ENCODE measurements around the gene LSM12. TPM values are rescaled to one million over a fixed set of nuclear protein-coding genes. Genes with fewer than 3 reads are reported as not detected.
"Not testable (repeated sequence)": the region's sequence is repeated elsewhere in the genome, so short reads cannot be mapped to it uniquely, and the experiment has no call there.

LSM12 gene
- polyA plus RNA-seq, 4 donors = 38.6 to 43.5 (median 40.2) TPM

- DNase-seq (ENCODE audit: low read depth in 4 of 4, low spot score in 2 of 4) = no peak
These were observed 17.0 kb downstream of the LSM12 start for GRCh38 chr17:44049294-44050060.

DNA sequence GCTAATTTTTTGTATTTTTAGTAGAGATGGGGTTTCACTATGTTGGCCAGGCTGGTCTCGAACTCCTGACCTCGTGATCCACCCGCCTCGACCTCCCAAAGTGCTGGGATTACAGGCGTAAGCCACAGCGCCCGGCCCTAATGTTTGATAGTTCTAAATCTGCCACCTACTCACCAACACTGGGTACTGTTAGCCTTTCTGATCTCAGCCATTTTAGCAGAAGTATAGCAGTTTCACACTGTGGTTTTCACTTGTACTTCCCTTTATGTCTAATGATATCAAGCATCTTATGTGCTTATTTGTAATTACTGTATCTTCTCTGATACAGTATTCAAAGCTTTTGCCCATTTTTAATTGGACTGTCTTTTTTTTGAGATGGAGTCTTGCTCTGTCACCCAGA is 19.6 kb downstream of the LSM12 start:
- not testable (repeated sequence) for DNase-seq (ENCODE audit: low read depth in 4 of 4, low spot score in 2 of 4)

GRCh38 chr17:44045486-44045885 is 21.0 kb downstream of the LSM12 start:
- DNase-seq (ENCODE audit: low read depth in 4 of 4, low spot score in 2 of 4) = no peak

- DNase-seq (ENCODE audit: low read depth in 4 of 4, low spot score in 2 of 4) = no peak
These were observed 22.4 kb downstream of the LSM12 start for GRCh38 chr17:44044071-44044470.

GRCh38 chr17:44043272-44043696 is 23.2 kb downstream of the LSM12 start:
- no peak for DNase-seq (ENCODE audit: low read depth in 4 of 4, low spot score in 2 of 4)

GRCh38 chr17:44039829-44040635 is 26.4 kb downstream of the LSM12 start:
- DNase-seq (ENCODE audit: low read depth in 4 of 4, low spot score in 2 of 4) = no peak

- no peak for DNase-seq (ENCODE audit: low read depth in 4 of 4, low spot score in 2 of 4)
These were observed 27.9 kb downstream of the LSM12 start for GRCh38 chr17:44038604-44039011.

- DNase-seq (ENCODE audit: low read depth in 4 of 4, low spot score in 2 of 4) = no peak
These were observed 29.0 kb downstream of the LSM12 start for GRCh38 chr17:44037471-44037870.

GRCh38 chr17:44034688-44035087 is 31.8 kb downstream of the LSM12 start:
- DNase-seq (ENCODE audit: low read depth in 4 of 4, low spot score in 2 of 4) = not testable (repeated sequence)

- no peak for DNase-seq (ENCODE audit: low read depth in 4 of 4, low spot score in 2 of 4)
These were observed 32.5 kb downstream of the LSM12 start for GRCh38 chr17:44033861-44034408.

DNA sequence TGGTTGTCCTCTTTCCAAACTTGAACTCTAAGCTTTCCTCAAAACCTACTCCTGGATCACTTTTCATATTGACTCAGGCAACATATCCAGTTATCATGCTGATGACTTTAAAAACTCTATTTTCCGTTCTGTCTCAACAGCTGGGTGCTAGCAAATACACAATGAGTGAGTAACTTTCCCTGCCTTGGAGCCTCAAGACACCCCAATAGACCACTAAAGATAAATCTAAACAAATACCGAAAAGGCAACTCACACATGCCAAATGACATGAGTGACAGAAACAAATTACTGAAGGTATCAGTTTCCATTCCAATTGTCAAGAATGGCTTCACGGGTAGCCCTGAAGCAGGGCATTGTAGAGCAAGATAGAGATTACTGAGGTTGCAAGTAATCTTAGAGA is 36.0 kb downstream of the LSM12 start:
- DNase-seq (ENCODE audit: low read depth in 4 of 4, low spot score in 2 of 4) = no peak

DNA sequence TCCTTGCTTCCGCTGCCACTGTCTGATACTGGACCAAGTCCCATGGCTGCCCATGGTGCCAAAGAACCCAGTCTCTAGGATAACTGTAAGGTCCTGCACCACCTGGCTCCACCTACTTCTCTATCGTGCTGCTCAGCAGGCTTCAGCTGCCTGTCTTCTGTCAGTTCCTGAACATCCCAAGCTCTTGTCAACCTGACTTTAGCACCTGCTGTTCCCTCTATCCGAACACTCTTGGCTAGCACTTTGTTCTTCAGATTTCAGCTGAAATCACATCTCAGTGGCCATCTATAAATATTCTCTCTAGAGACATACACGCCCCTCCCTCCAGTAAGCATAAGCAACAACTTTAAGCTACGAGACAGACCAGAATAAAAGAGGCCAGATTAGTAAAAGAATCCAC is 36.7 kb downstream of the LSM12 start:
- DNase-seq (ENCODE audit: low read depth in 4 of 4, low spot score in 2 of 4) = no peak

GRCh38 chr17:44024853-44025252 is 41.6 kb downstream of the LSM12 start:
- no peak for DNase-seq (ENCODE audit: low read depth in 4 of 4, low spot score in 2 of 4)

- no peak for DNase-seq (ENCODE audit: low read depth in 4 of 4, low spot score in 2 of 4)
These were observed 42.2 kb downstream of the LSM12 start for GRCh38 chr17:44024271-44024663.

GRCh38 chr17:44023545-44024270 is 42.8 kb downstream of the LSM12 start:
- DNase-seq (ENCODE audit: low read depth in 4 of 4, low spot score in 2 of 4) = no peak

DNA sequence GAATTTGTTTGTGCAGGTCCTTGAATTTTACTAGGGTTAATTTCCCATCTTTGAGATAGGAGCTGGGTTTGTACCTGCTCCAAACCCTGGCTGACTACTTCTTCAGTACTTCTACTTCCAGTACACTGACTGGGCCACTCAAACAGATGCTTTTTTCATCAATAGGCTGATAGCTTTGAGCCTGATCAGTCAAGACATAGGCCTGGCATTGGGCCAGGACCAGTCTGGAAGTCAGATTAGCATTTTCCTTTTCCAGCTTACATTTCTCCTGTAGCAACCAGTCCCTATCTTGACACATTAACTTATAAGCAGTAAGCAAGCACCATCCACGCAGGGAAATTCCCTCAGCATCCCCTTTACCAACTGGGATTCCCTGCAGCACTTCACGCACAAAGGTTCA is 44.2 kb downstream of the LSM12 start:
- no peak for DNase-seq (ENCODE audit: low read depth in 4 of 4, low spot score in 2 of 4)

- DNase-seq (ENCODE audit: low read depth in 4 of 4, low spot score in 2 of 4) = not testable (repeated sequence)
These were observed 45.2 kb downstream of the LSM12 start for GRCh38 chr17:44021227-44021626.

GRCh38 chr17:44014437-44015172 is 51.9 kb downstream of the LSM12 start, which contains the start of gene TMEM101:
Gene TMEM101, minus strand, starts transcription at chr17:44014963. Its CDS starts 11 bp downstream, at chr17:44014952.
- DNase-seq (ENCODE audit: low read depth in 4 of 4, low spot score in 2 of 4) = peak; percentile 75 to 87 (median 80)

GRCh38 chr17:44014133-44014436 is 52.4 kb downstream of the LSM12 start:
- no peak for DNase-seq (ENCODE audit: low read depth in 4 of 4, low spot score in 2 of 4)

DNA sequence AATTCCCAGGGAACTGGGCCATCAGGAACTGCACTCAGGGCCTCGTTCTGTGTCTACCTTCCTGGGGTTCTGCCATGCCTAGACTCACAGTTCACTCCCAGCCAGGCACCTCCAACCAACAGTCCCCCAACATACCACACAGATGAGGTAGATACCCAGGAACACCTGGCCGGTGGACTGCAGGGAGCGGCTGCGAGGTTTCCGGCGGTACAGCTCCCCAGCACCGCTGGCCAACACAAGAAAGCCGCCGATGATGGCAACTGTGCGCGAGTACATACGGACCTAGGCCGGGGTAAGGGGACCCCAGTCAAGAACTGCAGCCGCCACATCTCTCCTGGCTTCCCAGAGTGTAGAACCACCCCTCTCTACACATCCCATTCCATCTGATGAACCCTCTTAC is 53.6 kb downstream of the LSM12 start:
- DNase-seq (ENCODE audit: low read depth in 4 of 4, low spot score in 2 of 4) = no peak
